Measurements from ENCODE around the gene CD52. TPM values are rescaled to one million over a fixed set of nuclear protein-coding genes. Genes with fewer than 3 reads are reported as not detected.
A peak's percentile ranks its signal among the peaks of the same experiment; 100 is the strongest.

The CD52 gene
- total RNA-seq, 6 experiments from 2014 or later, result 2.8 to 17.6 (median 8.5) TPM

DNA sequence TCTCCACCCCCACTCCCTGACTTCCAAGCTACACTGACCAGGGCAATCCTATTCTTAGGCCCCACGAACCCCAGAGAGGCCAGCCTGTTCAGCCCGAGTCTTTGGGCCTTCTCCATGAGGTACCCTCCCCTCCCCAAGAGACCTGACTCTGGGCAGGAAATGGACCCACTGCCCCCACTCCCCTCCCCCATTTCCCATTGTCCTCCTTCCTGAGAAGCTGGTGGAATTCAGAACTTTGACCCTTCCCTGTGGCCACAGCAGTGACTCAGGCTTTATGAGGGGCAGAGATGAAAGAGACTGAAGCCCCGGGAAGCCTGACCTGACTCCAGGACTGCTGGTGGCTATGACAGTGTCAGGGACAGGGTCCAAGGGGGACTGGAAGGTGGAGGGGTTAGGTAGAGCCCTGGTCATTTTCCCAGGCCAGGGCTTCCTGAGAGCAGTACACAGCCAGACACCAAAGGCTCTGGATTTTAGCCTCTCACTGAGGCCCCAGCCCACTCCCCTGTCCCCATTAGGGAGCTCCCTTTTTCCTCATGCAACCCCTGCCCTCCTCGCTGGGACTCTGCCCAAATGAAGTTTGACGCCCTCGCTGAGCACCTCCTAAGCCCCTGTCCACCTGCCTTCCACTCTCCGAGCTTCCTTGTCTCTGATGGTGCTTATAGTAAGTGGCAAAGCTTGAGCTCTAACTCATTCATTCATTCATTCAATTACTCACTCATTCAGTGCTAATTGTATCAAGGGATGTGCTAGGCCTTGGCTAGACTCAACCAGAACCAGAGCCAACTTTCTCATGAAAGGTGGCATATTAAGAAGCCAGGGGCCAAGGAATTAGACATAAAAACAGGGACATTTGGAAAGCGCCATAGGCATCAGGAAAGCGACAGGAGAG lies 33.2 kb downstream of the CD52 start:
- ATAC-seq (peak in 3 of 4 donors; percentile 15 to 82 (median 42)), DNase-seq (peak in 1 of 3 donors; percentile 46)
- Histone ChIP-seq H3K27ac (no peak overlapping the region), H3K4me1 (peaks cover 0 to 9% (median 0%) of the 10 kb centered on the region in 4 donors), H3K27me3 (no peaks in the 10 kb centered on the region), H3K4me3 (no peak overlapping the region), H3K36me3 (no peaks in the 10 kb centered on the region), H3K9me3 (no peaks in the 10 kb centered on the region)
- intact Hi-C loops (cut with DNase I), result no loop called here
- WGBS (ENCODE audit: insufficient coverage, low coverage, low lambda C conversion rate, missing lambda C conversion rate), result 60% methylated on average over 7 of the region's 9 CpGs
- TF ChIP-seq POLR2A (IDR thresholded peaks at IDR 0.05), result no peak

DNA sequence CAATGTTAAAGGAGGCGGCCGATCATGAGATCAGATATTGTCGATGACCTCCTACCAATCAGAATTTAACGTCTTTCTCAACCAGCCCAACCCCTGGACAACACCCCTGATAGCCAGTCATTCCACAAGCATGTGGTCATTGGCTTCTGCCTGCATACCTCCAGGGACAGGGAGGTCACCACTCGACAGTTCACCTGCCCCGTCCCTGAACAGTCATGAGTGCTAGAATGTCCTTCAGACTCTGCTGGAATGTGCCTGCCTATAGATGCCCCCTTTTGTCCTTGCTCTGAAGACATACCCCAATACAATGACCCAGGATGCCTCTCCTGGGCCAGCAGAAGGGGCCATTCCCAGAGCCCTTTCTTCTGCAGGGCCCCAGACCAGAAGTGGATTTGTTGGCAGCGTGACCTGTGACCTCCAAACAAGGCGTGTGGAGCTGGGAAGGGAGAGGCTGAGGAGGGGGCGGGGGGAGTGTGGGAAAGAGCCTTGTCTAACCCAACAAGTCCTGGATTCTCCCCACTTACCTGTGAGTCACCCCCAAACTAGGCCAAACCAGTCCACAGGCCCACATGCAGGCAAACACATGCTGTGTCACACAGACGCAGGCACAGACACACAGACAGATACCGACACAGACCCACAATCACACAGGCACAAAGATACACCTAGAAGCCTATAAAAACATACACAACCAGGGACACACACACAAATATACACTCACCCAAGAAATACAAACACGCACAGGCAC lies 34.0 kb downstream of the CD52 start:
- no peak for TF ChIP-seq POLR2A (IDR thresholded peaks at IDR 0.05)
- TF ChIP-seq, protein P1, sequence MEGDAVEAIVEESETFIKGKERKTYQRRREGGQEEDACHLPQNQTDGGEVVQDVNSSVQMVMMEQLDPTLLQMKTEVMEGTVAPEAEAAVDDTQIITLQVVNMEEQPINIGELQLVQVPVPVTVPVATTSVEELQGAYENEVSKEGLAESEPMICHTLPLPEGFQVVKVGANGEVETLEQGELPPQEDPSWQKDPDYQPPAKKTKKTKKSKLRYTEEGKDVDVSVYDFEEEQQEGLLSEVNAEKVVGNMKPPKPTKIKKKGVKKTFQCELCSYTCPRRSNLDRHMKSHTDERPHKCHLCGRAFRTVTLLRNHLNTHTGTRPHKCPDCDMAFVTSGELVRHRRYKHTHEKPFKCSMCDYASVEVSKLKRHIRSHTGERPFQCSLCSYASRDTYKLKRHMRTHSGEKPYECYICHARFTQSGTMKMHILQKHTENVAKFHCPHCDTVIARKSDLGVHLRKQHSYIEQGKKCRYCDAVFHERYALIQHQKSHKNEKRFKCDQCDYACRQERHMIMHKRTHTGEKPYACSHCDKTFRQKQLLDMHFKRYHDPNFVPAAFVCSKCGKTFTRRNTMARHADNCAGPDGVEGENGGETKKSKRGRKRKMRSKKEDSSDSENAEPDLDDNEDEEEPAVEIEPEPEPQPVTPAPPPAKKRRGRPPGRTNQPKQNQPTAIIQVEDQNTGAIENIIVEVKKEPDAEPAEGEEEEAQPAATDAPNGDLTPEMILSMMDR (IDR thresholded peaks at IDR 0.05), result no peak
- Histone ChIP-seq H3K4me1 (peaks cover 0 to 9% (median 0%) of the 10 kb centered on the region in 4 donors), H3K27ac (no peak overlapping the region), H3K9me3 (no peaks in the 10 kb centered on the region), H3K4me3 (no peak overlapping the region), H3K27me3 (no peaks in the 10 kb centered on the region), H3K36me3 (no peaks in the 10 kb centered on the region)
- 60% methylated on average over 2 of the region's 12 CpGs for WGBS (ENCODE audit: insufficient coverage, low coverage, low lambda C conversion rate, missing lambda C conversion rate)
- intact Hi-C loops (cut with DNase I), result no loop called here
- DNase-seq (no peak), ATAC-seq (peak in 1 of 4 donors; percentile 69)

DNA sequence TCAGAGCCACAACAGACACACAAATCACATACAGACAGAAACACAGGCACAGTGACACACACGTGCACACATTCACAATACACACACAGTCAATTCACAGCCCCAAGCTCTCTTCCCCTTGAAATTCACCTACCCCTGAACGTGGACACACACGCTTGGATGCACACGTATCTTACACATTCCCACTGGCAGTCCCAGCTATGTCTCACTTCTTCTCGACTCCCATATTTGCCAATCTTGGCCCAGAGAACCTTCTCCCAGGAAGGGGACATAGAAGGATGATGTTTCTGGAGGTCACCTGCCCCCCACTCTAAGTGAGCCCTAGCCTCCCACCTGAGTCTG lies 34.6 kb downstream of the CD52 start:
- Histone ChIP-seq H3K9me3 (no peaks in the 10 kb centered on the region), H3K27ac (no peak overlapping the region), H3K36me3 (no peaks in the 10 kb centered on the region), H3K4me3 (no peak overlapping the region), H3K27me3 (no peaks in the 10 kb centered on the region), H3K4me1 (peaks cover 0 to 9% (median 0%) of the 10 kb centered on the region in 4 donors)
- ATAC-seq (no peak), DNase-seq (no peak)
- intact Hi-C loops (cut with DNase I), result no loop called here
- 70% methylated on average over 5 of the region's 5 CpGs for WGBS (ENCODE audit: insufficient coverage, low coverage, low lambda C conversion rate, missing lambda C conversion rate)
- TF ChIP-seq, protein P1 (IDR thresholded peaks at IDR 0.05), result no peak
- no peak for TF ChIP-seq POLR2A (IDR thresholded peaks at IDR 0.05)

DNA sequence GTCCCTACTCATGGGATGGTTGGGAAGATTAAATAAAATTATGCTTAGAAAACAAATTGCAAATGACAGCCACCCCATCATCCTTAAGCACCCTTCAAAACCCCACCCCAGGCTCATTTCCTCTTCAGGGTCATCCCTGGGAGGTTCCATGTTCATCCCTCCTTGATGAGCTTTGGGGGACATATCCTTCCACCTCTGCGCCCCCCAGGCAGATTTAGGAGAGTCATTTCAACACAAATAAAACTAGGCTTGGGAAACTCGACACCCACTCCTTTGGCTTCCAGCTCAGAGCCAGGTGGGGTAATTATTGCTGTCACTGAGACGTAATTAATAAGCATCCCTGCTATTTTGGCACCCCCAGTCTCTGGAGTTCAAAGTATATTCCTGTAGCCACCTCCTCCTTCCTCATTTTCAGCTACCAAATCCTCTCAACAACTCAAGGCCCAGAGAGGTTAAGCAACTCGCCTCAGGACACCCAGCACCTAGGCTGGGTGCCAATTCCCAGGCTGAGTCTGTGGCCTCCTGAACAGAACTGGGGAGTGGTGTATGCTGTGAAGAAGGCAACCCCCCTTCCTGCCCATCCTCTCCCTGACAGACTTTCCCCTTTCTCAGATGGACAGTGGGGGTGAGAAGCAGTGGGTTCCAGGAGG lies 35.6 kb downstream of the CD52 start:
- no peaks in the 10 kb centered on the region for H3K9me3 ChIP-seq
- H3K36me3 ChIP-seq, result no peaks in the 10 kb centered on the region
- H3K4me3 ChIP-seq, result no peak overlapping the region
- WGBS (ENCODE audit: insufficient coverage, low coverage, low lambda C conversion rate, missing lambda C conversion rate), result 93% methylated on average over 3 of the region's 4 CpGs
- no peaks in the 10 kb centered on the region for H3K27me3 ChIP-seq
- H3K27ac ChIP-seq, result no peak overlapping the region
- TF ChIP-seq, protein P1 (IDR thresholded peaks at IDR 0.05), result no peak
- no peak for TF ChIP-seq POLR2A (IDR thresholded peaks at IDR 0.05)
- H3K4me1 ChIP-seq, result peaks cover 0 to 9% (median 0%) of the 10 kb centered on the region in 4 donors
- DNase-seq, result no peak
- intact Hi-C loops (cut with DNase I), result no loop called here
- no peak for ATAC-seq
